H1 (cell line): Measurements from ENCODE around the gene PARD3. TPM values are rescaled to one million over a fixed set of nuclear protein-coding genes. Genes with fewer than 3 reads are reported as not detected.

Experiments
- CHD7 ChIP-seq: fragments of 300-600 bp; sonication (generic); IDR thresholded peaks from 2 replicates; pipeline ENCODE4 v1.7.1; 2012; ENCODE audit warnings: low read length, moderate library complexity, mild to moderate bottlenecking, inconsistent platforms; ENCODE audit not compliant: insufficient replicate concordance
- EZH2 ChIP-seq: fragments of 200-600 bp; sonication (generic); IDR thresholded peaks from 2 replicates; pipeline ENCODE4 v1.7.1; 2012; ENCODE audit warnings: low read depth, mild to moderate bottlenecking, moderate library complexity, low read length, inconsistent platforms; ENCODE audit not compliant: severe bottlenecking
- GABPA ChIP-seq: IDR thresholded peaks from 2 replicates; pipeline ENCODE4 v1.6.1; 2011; ENCODE audit warnings: mild to moderate bottlenecking, low read length, moderate library complexity, borderline replicate concordance; ENCODE audit not compliant: insufficient read depth
- KDM1A ChIP-seq: fragments of 200-600, 300-600 bp; sonication (generic); IDR thresholded peaks from 2 replicates; pipeline ENCODE4 v1.7.1; 2016; ENCODE audit warnings: mild to moderate bottlenecking, low read length, borderline replicate concordance
- TAF7 ChIP-seq: optimal IDR thresholded peaks from 2 replicates; pipeline ENCODE3; 2011; ENCODE audit warnings: low read depth, mild to moderate bottlenecking, inconsistent platforms, low read length, moderate library complexity, borderline replicate concordance
- polyA plus RNA-seq, 7 experiments: library from polyadenylated mRNA; depleted of rRNA in 3 of 7; stranded (reverse) in 5 of 7; unstranded in 2 of 7; fragments of >200 nt in 5 of 7; fragments of 200-250 nt in 2 of 7; gene quantifications; 1 replicate in 5 of 7; 2 replicates in 1 of 7; 4 replicates in 1 of 7; pipeline versions ENCODE4 v1.2.1 to v1.2.3, GENCODE V29; 2011 to 2013; ENCODE audit warnings: missing spikeins in 2 of 7, mixed read lengths in 2 of 7
- total RNA-seq: library from RNA; stranded (reverse); fragmentation: NEBNext Ultra II Directional; extraction: Animal tissue kit (Norgen Biotek cat#: 25700); gene quantifications from 2 replicates; pipeline ENCODE4 v1.2.1, GENCODE V29; 2021
- TF ChIP-seq, protein P1 (sequence below), 3 experiments: IDR thresholded peaks; 1 replicate in 2 of 3; 2 replicates in 1 of 3; pipeline versions ENCODE4 v1.5.1 to v1.6.1; 2011; ENCODE audit warnings: low read length in 3 of 3, mild to moderate bottlenecking in 3 of 3, inconsistent platforms in 2 of 3, low read depth in 1 of 3, moderate library complexity in 1 of 3; ENCODE audit not compliant: insufficient read depth in 1 of 3; ENCODE audit errors: control extremely low read depth in 1 of 3

The PARD3 gene
- total and polyA plus RNA-seq, 2 of the 8 experiments (the other 6 are each of a cell fraction or from before 2014, with no cell fraction given), result 19.7 to 49.1 TPM

DNA sequence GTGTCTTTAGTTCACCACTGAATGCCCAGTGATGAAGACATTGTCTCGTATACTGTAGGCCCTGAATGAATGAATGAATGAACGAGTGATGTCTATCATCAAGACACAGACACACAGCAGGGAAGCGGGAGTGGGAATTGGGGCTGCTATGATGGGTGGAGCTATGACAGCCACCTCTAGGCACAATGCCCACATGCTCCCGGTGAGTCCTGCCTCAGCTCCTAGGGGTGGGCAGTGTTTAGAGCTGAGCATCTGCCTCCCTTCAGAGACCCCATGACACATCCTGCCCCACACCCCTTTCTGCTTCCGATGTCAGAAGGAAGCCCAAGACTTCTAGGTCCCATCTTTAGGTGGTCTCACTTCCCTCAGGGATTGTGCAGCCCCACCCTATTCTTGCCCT is 714.1 kb downstream of the PARD3 start (continued):
- TF ChIP-seq CHD7 (no peak), GABPA (no peak), TAF7 (no peak), EZH2 (no peak), KDM1A (no peak)
- TF ChIP-seq, protein P1, sequence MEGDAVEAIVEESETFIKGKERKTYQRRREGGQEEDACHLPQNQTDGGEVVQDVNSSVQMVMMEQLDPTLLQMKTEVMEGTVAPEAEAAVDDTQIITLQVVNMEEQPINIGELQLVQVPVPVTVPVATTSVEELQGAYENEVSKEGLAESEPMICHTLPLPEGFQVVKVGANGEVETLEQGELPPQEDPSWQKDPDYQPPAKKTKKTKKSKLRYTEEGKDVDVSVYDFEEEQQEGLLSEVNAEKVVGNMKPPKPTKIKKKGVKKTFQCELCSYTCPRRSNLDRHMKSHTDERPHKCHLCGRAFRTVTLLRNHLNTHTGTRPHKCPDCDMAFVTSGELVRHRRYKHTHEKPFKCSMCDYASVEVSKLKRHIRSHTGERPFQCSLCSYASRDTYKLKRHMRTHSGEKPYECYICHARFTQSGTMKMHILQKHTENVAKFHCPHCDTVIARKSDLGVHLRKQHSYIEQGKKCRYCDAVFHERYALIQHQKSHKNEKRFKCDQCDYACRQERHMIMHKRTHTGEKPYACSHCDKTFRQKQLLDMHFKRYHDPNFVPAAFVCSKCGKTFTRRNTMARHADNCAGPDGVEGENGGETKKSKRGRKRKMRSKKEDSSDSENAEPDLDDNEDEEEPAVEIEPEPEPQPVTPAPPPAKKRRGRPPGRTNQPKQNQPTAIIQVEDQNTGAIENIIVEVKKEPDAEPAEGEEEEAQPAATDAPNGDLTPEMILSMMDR (IDR thresholded peaks at IDR 0.05; ENCODE audit: control extremely low read depth in 1 of 3, insufficient read depth in 1 of 3, low read depth in 1 of 3, low read length in 3 of 3), result no peak
- TF ChIP-seq, all 59 proteins: peak for 0
